ENCODE measurements around the gene EED.

EED gene

DNA sequence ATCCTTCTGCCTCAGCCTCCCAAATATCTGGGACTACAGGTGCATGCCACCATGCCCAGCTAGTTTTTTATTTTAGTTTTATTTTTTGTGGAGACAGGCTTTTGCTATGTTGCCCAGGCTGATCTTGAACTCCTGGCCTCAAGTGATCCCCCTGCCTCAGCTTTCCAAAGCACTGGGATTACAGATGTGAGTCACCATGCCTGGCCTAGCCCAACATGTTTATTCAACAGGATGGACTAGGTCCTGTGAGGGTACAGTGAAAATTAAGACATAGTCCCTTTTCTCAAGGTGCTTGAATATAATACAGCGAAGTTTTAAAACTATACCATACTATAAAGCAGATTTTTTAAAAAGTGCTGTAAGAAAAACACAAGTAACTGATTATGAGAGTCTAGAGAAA is 45.2 kb upstream of the EED start:
- H3K4me3 ChIP-seq (ENCODE audit: low read depth, low read length): no peak overlapping the region
- no peak for TF ChIP-seq CTCF (IDR thresholded peaks at IDR 0.05; ENCODE audit: low read depth, low read length)

GRCh38 chr11:86201371-86201884 is 43.1 kb upstream of the EED start:
- TF ChIP-seq CTCF (IDR thresholded peaks at IDR 0.05; ENCODE audit: low read depth, low read length): no peak
- H3K4me3 ChIP-seq (ENCODE audit: low read depth, low read length): no peak overlapping the region

- no peak for TF ChIP-seq CTCF (IDR thresholded peaks at IDR 0.05; ENCODE audit: low read depth, low read length)
- no peak overlapping the region for H3K4me3 ChIP-seq (ENCODE audit: low read depth, low read length)
Observed at GRCh38 chr11:86202013-86202336, 42.6 kb upstream of the EED start.

GRCh38 chr11:86204356-86204755 is 40.2 kb upstream of the EED start:
- no peak for TF ChIP-seq CTCF (IDR thresholded peaks at IDR 0.05; ENCODE audit: low read depth, low read length)
- H3K4me3 ChIP-seq (ENCODE audit: low read depth, low read length): no peak overlapping the region

DNA sequence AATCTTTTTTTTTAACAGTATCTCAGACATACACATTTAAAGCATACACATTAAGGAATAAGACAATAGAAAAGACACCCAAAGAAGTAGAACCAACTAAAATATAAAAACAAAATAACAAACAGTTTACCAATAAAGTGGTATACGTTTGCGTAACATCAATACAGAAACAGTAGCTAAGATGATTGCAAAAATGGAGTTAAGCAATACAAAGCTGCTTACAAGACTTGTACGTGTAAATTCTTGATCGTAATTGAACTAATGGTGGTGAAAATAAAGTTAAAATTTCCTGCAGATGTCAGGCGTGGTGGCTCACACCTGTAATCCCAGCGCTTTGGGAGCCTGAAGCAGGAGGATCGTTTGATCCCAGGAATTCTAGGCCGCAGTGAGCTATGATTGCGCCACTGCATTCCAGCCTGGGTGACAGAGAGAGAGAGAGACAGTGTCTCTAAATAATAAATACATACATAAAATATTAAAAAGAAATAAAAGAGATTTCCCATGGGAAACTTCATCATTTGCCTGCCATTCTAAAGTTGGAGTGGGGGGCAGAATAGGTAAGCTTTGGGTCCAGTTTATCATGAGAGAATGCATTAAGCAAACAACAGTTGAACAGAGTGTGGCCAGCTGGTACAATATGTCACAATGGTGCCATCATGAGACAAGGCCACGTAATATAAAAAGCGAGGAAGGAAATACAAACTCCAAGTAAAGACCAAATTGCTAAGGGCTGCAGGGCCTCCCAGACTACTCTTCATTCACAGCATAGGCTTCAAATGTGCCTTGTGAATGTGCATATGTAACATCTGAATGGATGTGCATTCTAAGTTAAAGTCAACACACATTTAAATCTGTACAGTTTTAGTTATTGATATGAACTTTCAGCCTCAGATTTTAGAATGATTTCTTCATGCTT is 38.9 kb upstream of the EED start:
- no peak for TF ChIP-seq CTCF (IDR thresholded peaks at IDR 0.05; ENCODE audit: low read depth, low read length)
- H3K4me3 ChIP-seq (ENCODE audit: low read depth, low read length): no peak overlapping the region

GRCh38 chr11:86206337-86206695 is 38.2 kb upstream of the EED start:
- no peak for TF ChIP-seq CTCF (IDR thresholded peaks at IDR 0.05; ENCODE audit: low read depth, low read length)
- H3K4me3 ChIP-seq (ENCODE audit: low read depth, low read length): no peak overlapping the region

DNA sequence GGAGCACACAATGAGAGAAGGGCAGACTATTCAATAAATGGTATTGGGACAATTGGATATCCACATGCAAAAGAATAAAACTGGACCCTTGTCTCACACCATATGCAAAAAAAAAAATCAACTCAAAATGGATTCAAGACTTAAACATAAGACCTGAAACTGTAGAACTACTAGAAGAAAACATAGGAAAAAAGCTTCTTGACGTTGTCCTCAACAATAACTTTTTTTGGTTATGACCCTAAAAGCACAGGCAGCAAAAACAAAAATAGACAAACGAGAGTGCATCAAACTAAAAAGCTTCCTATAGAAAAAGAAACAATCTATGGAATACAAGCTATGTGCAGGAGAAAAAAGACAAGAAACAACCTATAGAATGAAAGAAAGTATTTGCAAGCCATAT is 37.1 kb upstream of the EED start:
- TF ChIP-seq CTCF (IDR thresholded peaks at IDR 0.05; ENCODE audit: low read depth, low read length): no peak
- H3K4me3 ChIP-seq (ENCODE audit: low read depth, low read length): no peak overlapping the region

Data from WI38 (cell line).